ENCODE results near the gene PHACTR3. TPM values are rescaled to one million over a fixed set of nuclear protein-coding genes. Genes with fewer than 3 reads are reported as not detected.

The PHACTR3 gene
- total RNA-seq, 4 donors from 2014 or later, result 5.4 to 15.9 (median 10.0) TPM

DNA sequence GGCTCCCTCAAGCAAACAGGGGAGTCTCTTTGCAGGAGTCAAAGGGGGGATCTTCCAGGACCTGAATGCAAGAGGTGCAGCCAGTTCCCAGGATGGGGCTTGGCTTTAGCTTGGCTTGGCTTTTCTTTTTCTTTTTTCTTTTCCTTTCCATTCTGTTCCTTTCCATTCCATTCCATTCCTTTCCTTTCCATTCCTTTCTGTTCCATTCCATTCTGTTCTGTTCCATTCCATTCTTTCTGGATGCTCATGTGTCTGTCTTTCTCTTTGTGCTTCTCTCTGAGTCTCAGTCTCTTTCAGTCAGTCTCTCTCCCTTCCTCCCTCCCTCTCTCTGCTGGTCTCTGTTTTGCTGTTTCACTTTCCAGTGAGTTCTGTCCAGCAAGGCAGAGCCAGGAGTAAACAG, 163.3 kb downstream of the PHACTR3 start:
- DNase-seq (ENCODE audit: low spot score in 2 of 2), result no peak
- H3K27me3 ChIP-seq, result peaks cover 0 to 5% of the 10 kb centered on the region in 2 donors
- peaks cover 0 to 4% (median 0%) of the 10 kb centered on the region in 4 donors for H3K9me3 ChIP-seq
- no peaks in the 10 kb centered on the region for H3K36me3 ChIP-seq
- no peak for TF ChIP-seq EP300 (IDR thresholded peaks at IDR 0.05)
- no peaks in the 10 kb centered on the region for H3K4me1 ChIP-seq
- no peak overlapping the region for H3K4me3 ChIP-seq
- no peak overlapping the region for H3K27ac ChIP-seq

DNA sequence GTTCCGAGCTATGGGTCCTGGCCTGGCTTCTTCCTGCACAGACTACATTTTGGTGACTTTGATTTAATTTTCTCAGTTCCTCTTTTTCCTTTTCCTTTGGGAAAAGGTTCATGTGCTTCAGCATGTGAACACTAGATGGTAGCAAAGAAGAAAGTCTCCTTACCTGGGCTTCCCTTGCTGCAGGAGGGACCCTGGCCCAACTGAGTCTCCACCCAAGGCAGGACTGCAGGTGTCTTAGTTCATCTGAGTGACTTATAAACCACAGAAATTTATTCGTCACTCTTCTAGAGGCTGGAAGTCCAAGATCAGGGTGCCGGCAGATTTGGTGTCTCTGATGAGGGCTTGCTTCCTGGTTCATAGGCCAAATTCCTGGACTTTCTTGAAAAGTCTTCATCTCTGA, 165.9 kb downstream of the PHACTR3 start:
- no peak for TF ChIP-seq POLR2A (IDR thresholded peaks at IDR 0.05)
- no peak for TF ChIP-seq EP300 (IDR thresholded peaks at IDR 0.05)
- TF ChIP-seq, protein P1, sequence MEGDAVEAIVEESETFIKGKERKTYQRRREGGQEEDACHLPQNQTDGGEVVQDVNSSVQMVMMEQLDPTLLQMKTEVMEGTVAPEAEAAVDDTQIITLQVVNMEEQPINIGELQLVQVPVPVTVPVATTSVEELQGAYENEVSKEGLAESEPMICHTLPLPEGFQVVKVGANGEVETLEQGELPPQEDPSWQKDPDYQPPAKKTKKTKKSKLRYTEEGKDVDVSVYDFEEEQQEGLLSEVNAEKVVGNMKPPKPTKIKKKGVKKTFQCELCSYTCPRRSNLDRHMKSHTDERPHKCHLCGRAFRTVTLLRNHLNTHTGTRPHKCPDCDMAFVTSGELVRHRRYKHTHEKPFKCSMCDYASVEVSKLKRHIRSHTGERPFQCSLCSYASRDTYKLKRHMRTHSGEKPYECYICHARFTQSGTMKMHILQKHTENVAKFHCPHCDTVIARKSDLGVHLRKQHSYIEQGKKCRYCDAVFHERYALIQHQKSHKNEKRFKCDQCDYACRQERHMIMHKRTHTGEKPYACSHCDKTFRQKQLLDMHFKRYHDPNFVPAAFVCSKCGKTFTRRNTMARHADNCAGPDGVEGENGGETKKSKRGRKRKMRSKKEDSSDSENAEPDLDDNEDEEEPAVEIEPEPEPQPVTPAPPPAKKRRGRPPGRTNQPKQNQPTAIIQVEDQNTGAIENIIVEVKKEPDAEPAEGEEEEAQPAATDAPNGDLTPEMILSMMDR (IDR thresholded peaks at IDR 0.05), result no peak
- peaks cover 0 to 5% of the 10 kb centered on the region in 2 donors for H3K27me3 ChIP-seq
- H3K27ac ChIP-seq, result no peak overlapping the region
- no peak overlapping the region for H3K4me3 ChIP-seq
- peaks cover 0 to 4% (median 0%) of the 10 kb centered on the region in 4 donors for H3K9me3 ChIP-seq
- no peak for DNase-seq (ENCODE audit: low spot score in 2 of 2)
- no peaks in the 10 kb centered on the region for H3K4me1 ChIP-seq
- WGBS, 2 donors, result 74 to 78% methylated on average over 3 of the region's 3 CpGs
- no peaks in the 10 kb centered on the region for H3K36me3 ChIP-seq

DNA sequence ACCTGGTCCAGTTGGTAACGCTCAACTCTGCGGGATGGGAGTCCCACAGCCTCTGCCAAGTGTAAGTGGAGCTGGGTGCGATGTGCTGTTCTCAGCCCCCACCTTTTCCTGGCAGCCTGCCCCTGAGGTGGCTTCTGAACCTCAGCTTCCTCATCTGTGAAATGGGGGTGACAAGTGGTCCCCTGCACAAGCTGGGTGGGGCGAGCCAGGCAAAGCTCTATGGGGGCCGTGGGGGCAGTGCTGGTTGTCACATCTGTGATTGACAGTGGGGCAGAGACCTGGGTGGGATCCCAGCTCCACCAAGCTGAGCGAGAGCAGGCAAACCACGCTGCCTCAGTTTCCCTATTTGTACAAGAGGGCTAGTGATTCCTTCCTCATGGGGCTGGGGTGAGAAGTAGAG, 166.5 kb downstream of the PHACTR3 start:
- DNase-seq (ENCODE audit: low spot score in 2 of 2), result no peak
- H3K9me3 ChIP-seq, result peaks cover 0 to 2% (median 0%) of the 10 kb centered on the region in 4 donors
- TF ChIP-seq, protein P1 (IDR thresholded peaks at IDR 0.05), result no peak
- no peak for TF ChIP-seq EP300 (IDR thresholded peaks at IDR 0.05)

DNA sequence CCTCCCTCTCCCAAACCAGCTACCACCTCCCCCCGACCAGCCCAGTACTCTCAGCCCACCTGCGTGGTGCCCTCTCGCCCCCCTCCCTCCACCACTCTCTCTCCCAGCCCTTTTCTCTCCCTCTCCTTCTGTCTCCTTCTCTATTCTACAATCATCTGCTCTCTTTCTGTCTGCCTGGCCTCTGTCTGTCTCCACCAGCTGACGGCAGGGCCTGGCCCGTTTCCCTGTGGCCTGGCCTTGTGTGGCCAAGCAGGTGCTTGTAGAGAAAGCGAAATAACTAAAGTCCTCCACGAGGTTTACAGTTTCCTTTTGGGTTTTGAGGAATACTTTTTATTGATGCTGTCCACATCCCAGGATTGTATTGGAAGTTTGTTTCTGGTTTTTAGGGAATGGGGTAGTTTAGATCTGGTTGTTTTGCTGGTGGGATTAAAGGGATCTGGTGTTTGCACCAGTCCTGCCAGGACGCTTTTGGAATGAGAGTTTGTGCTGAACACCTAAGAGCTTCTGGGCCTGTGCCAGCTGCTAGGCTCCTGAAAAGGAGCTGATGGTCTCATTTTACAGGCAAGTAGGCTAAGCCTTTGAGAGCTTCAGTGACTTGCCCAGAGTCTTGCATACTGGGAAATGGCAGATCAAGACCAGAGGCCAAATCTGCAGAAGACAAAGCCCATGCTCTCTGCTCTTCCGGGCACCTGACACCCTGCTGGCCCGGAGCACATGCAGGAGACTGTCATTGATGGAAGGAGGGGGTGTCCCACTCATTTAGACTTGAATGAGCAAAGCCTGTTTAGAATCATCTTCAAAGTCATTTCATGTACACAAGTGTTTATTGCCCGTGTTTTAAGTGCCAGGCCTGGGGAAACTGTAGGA, 167.4 kb downstream of the PHACTR3 start:
- Histone ChIP-seq H3K4me1 (no peaks in the 10 kb centered on the region), H3K36me3 (no peaks in the 10 kb centered on the region), H3K9me3 (no peaks in the 10 kb centered on the region), H3K27ac (no peak overlapping the region), H3K27me3 (peaks cover 0 to 5% of the 10 kb centered on the region in 2 donors), H3K4me3 (no peak overlapping the region)
- no peak for TF ChIP-seq POLR2A (IDR thresholded peaks at IDR 0.05)
- TF ChIP-seq, protein P1 (IDR thresholded peaks at IDR 0.05), result no peak
- TF ChIP-seq EP300 (IDR thresholded peaks at IDR 0.05), result no peak
- DNase-seq (ENCODE audit: low spot score in 2 of 2), result no peak
- 55 to 60% methylated on average over 11 of the region's 11 CpGs for WGBS, 2 donors

More for the DNA sequence above, 166.5 kb downstream of the PHACTR3 start:
- H3K4me1 ChIP-seq, result no peaks in the 10 kb centered on the region
- 85 to 92% methylated on average over 6 to 7 of the region's 7 CpGs for WGBS, 2 donors
- H3K36me3 ChIP-seq, result no peaks in the 10 kb centered on the region
- H3K27me3 ChIP-seq, result peaks cover 0 to 5% of the 10 kb centered on the region in 2 donors
- H3K4me3 ChIP-seq, result no peak overlapping the region
- H3K27ac ChIP-seq, result no peak overlapping the region

DNA sequence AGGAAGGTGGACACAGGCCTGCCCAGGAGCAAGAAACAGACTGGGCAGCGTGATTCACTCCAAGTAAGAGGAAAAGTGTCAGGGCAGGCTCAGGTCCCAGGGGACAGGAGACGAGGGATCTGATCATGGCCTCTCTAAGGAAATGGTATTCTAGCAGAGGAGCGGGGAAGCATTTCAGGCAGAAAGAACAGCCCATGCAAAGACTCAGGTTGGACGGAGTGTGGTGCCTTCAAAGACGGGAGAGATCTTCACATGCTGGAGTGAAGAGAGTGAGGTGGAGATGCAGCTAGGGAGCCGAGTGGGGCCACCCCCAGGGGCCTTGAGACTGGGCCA, 168.0 kb downstream of the PHACTR3 start:
- Histone ChIP-seq H3K27ac (no peak overlapping the region), H3K4me3 (no peak overlapping the region), H3K9me3 (no peaks in the 10 kb centered on the region), H3K36me3 (no peaks in the 10 kb centered on the region), H3K27me3 (peaks cover 0 to 5% of the 10 kb centered on the region in 2 donors), H3K4me1 (no peaks in the 10 kb centered on the region)
- TF ChIP-seq, protein P1 (IDR thresholded peaks at IDR 0.05), result no peak
- no peak for TF ChIP-seq POLR2A (IDR thresholded peaks at IDR 0.05)
- TF ChIP-seq EP300 (IDR thresholded peaks at IDR 0.05), result no peak
- no peak for DNase-seq (ENCODE audit: low spot score in 2 of 2)
- 72 to 74% methylated on average over 5 of the region's 6 CpGs for WGBS, 2 donors

Measured in tibial nerve (tissue), 4 donors.